ENCODE data around the gene MTM1.

MTM1 gene

DNA sequence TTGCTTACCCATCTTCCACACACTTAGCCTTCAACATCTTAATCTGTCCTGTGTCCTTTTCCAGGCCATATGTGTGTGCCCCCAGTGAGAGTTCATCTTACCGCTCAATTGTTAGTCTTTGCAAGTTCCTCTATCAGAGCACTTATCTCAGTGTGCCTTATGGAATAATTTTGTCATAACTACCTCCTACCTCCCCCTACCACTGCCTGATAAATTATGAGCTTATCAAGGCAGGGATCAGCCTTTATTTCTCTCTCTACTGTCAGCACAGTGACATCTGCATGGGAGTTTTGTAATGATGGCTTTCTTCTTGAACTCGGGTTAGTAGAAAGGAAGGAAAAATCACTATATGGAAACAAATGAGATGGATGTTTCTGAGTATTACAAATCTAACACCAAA is 53.2 kb downstream of the MTM1 start (continued):
- TF ChIP-seq, protein P1, sequence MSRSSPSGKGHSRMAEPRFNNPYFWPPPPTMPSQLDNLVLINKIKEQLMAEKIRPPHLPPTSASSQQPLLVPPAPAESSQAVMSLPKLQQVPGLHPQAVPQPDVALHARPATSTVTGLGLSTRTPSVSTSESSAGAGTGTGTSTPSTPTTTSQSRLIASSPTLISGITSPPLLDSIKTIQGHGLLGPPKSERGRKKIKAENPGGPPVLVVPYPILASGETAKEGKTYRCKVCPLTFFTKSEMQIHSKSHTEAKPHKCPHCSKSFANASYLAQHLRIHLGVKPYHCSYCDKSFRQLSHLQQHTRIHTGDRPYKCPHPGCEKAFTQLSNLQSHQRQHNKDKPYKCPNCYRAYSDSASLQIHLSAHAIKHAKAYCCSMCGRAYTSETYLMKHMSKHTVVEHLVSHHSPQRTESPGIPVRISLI (tag by site-specific recombination; IDR thresholded peaks at IDR 0.05), result no peak

DNA sequence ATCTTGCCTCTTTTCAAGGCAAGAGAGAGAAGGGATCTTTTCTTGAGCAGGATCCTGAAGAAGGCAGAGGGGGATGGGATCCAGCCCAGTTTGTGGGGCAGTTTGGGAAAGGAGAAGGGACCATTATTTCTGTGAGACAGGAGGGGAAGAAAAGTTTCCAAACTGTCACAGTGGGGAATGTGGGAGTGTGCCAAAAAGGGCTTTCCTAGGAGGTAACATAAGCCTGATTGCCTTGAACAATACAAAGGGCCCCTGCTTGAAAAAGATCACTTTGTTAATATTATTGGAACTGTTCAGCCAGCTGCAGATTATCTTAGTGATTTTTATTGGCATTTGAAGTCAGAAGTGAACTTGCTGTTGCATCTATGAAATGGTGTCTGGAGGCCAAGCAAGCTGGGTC is 55.2 kb downstream of the MTM1 start:
- no peak overlapping the region for H3K27ac ChIP-seq (ENCODE audit: extremely low read depth, low read depth, low read length)
- no peaks in the 10 kb centered on the region for H3K4me1 ChIP-seq (ENCODE audit: control insufficient read depth, insufficient read depth, low read length)
- H3K9me3 ChIP-seq (ENCODE audit: control insufficient read depth, insufficient read depth, low read depth, low read length), result no peaks in the 10 kb centered on the region
- POLR2A ChIA-PET, result no interaction called here
- no peak overlapping the region for H3K4me3 ChIP-seq (ENCODE audit: low read depth, low read length)
- CTCF ChIA-PET, result no interaction called here
- peaks cover 0 to 4% of the 10 kb centered on the region in 2 experiments; a peak in 1 of 3 replicates for H3K36me3 ChIP-seq (ENCODE audit: control insufficient read depth in 2 of 2, insufficient read depth in 1 of 2, low read length in 2 of 2)
- TF ChIP-seq ZBTB8A (tag by site-specific recombination; IDR thresholded peaks at IDR 0.05) (no peak), ZIC2 (tag by site-specific recombination; IDR thresholded peaks at IDR 0.05) (0 out of 2 replicates have a peak, but pooled peaks have one; percentile 8), ZNF366 (tag by site-specific recombination; conservative IDR thresholded peaks at IDR 0.05) (no peak), ZNF175 (tag by site-specific recombination; IDR thresholded peaks at IDR 0.05) (no peak), MZF1 (tag by site-specific recombination; IDR thresholded peaks at IDR 0.05; ENCODE audit: borderline replicate concordance) (no peak), KLF16 (tag by site-specific recombination; IDR thresholded peaks at IDR 0.05) (no peak), ZFP69B (tag by site-specific recombination; IDR thresholded peaks at IDR 0.05) (no peak), ZNF558 (tag by site-specific recombination; IDR thresholded peaks at IDR 0.05) (no peak), IKZF3 (tag by site-specific recombination; IDR thresholded peaks at IDR 0.05) (no peak), FEZF1 (tag by site-specific recombination; IDR thresholded peaks at IDR 0.05) (peak; percentile 78), ZNF510 (tag by site-specific recombination; IDR thresholded peaks at IDR 0.05; ENCODE audit: insufficient replicate concordance) (no peak)
- TF ChIP-seq, protein P2, sequence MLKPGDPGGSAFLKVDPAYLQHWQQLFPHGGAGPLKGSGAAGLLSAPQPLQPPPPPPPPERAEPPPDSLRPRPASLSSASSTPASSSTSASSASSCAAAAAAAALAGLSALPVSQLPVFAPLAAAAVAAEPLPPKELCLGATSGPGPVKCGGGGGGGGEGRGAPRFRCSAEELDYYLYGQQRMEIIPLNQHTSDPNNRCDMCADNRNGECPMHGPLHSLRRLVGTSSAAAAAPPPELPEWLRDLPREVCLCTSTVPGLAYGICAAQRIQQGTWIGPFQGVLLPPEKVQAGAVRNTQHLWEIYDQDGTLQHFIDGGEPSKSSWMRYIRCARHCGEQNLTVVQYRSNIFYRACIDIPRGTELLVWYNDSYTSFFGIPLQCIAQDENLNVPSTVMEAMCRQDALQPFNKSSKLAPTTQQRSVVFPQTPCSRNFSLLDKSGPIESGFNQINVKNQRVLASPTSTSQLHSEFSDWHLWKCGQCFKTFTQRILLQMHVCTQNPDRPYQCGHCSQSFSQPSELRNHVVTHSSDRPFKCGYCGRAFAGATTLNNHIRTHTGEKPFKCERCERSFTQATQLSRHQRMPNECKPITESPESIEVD (tag by site-specific recombination; IDR thresholded peaks at IDR 0.05), result peak; percentile 25; the same call in 1 of the 2 replicates
- TF ChIP-seq, protein P3, sequence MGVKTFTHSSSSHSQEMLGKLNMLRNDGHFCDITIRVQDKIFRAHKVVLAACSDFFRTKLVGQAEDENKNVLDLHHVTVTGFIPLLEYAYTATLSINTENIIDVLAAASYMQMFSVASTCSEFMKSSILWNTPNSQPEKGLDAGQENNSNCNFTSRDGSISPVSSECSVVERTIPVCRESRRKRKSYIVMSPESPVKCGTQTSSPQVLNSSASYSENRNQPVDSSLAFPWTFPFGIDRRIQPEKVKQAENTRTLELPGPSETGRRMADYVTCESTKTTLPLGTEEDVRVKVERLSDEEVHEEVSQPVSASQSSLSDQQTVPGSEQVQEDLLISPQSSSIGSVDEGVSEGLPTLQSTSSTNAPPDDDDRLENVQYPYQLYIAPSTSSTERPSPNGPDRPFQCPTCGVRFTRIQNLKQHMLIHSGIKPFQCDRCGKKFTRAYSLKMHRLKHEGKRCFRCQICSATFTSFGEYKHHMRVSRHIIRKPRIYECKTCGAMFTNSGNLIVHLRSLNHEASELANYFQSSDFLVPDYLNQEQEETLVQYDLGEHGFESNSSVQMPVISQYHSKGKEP (tag by site-specific recombination; IDR thresholded peaks at IDR 0.05), result no peak
- TF ChIP-seq, protein P4, sequence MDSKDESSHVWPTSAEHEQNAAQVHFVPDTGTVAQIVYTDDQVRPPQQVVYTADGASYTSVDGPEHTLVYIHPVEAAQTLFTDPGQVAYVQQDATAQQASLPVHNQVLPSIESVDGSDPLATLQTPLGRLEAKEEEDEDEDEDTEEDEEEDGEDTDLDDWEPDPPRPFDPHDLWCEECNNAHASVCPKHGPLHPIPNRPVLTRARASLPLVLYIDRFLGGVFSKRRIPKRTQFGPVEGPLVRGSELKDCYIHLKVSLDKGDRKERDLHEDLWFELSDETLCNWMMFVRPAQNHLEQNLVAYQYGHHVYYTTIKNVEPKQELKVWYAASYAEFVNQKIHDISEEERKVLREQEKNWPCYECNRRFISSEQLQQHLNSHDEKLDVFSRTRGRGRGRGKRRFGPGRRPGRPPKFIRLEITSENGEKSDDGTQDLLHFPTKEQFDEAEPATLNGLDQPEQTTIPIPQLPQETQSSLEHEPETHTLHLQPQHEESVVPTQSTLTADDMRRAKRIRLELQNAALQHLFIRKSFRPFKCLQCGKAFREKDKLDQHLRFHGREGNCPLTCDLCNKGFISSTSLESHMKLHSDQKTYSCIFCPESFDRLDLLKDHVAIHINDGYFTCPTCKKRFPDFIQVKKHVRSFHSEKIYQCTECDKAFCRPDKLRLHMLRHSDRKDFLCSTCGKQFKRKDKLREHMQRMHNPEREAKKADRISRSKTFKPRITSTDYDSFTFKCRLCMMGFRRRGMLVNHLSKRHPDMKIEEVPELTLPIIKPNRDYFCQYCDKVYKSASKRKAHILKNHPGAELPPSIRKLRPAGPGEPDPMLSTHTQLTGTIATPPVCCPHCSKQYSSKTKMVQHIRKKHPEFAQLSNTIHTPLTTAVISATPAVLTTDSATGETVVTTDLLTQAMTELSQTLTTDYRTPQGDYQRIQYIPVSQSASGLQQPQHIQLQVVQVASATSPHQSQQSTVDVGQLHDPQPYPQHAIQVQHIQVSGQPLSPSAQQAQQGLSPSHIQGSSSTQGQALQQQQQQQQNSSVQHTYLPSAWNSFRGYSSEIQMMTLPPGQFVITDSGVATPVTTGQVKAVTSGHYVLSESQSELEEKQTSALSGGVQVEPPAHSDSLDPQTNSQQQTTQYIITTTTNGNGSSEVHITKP (tag by site-specific recombination; IDR thresholded peaks at IDR 0.05), result peak; percentile 48; the same call in 1 of the 2 replicates
- TF ChIP-seq, protein P5, sequence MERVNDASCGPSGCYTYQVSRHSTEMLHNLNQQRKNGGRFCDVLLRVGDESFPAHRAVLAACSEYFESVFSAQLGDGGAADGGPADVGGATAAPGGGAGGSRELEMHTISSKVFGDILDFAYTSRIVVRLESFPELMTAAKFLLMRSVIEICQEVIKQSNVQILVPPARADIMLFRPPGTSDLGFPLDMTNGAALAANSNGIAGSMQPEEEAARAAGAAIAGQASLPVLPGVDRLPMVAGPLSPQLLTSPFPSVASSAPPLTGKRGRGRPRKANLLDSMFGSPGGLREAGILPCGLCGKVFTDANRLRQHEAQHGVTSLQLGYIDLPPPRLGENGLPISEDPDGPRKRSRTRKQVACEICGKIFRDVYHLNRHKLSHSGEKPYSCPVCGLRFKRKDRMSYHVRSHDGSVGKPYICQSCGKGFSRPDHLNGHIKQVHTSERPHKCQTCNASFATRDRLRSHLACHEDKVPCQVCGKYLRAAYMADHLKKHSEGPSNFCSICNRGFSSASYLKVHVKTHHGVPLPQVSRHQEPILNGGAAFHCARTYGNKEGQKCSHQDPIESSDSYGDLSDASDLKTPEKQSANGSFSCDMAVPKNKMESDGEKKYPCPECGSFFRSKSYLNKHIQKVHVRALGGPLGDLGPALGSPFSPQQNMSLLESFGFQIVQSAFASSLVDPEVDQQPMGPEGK (tag by site-specific recombination; IDR thresholded peaks at IDR 0.05), result no peak
- TF ChIP-seq, protein P6, sequence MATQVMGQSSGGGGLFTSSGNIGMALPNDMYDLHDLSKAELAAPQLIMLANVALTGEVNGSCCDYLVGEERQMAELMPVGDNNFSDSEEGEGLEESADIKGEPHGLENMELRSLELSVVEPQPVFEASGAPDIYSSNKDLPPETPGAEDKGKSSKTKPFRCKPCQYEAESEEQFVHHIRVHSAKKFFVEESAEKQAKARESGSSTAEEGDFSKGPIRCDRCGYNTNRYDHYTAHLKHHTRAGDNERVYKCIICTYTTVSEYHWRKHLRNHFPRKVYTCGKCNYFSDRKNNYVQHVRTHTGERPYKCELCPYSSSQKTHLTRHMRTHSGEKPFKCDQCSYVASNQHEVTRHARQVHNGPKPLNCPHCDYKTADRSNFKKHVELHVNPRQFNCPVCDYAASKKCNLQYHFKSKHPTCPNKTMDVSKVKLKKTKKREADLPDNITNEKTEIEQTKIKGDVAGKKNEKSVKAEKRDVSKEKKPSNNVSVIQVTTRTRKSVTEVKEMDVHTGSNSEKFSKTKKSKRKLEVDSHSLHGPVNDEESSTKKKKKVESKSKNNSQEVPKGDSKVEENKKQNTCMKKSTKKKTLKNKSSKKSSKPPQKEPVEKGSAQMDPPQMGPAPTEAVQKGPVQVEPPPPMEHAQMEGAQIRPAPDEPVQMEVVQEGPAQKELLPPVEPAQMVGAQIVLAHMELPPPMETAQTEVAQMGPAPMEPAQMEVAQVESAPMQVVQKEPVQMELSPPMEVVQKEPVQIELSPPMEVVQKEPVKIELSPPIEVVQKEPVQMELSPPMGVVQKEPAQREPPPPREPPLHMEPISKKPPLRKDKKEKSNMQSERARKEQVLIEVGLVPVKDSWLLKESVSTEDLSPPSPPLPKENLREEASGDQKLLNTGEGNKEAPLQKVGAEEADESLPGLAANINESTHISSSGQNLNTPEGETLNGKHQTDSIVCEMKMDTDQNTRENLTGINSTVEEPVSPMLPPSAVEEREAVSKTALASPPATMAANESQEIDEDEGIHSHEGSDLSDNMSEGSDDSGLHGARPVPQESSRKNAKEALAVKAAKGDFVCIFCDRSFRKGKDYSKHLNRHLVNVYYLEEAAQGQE (tag by site-specific recombination; IDR thresholded peaks at IDR 0.05), result no peak
- TF ChIP-seq, protein P7, sequence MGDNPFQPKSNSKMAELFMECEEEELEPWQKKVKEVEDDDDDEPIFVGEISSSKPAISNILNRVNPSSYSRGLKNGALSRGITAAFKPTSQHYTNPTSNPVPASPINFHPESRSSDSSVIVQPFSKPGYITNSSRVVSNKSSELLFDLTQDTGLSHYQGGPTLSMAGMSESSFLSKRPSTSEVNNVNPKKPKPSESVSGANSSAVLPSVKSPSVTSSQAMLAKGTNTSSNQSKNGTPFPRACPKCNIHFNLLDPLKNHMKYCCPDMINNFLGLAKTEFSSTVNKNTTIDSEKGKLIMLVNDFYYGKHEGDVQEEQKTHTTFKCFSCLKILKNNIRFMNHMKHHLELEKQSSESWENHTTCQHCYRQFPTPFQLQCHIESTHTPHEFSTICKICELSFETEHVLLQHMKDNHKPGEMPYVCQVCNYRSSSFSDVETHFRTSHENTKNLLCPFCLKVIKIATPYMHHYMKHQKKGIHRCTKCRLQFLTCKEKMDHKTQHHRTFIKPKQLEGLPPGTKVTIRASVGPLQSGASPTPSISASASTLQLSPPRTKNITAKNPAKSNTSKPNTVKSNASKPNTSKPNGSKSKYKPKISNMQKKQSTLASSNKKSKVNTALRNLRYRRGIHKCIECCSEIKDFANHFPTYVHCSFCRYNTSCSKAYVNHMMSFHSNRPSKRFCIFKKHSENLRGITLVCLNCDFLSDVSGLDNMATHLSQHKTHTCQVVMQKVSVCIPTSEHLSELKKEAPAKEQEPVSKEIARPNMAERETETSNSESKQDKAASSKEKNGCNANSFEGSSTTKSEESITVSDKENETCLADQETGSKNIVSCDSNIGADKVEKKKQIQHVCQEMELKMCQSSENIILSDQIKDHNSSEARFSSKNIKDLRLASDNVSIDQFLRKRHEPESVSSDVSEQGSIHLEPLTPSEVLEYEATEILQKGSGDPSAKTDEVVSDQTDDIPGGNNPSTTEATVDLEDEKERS (tag by site-specific recombination; IDR thresholded peaks at IDR 0.05), result no peak
